ENCODE results near the gene TMEM184B. TPM values are rescaled to one million over a fixed set of nuclear protein-coding genes. Genes with fewer than 3 reads are reported as not detected.

TMEM184B gene
- total and polyA plus RNA-seq, 2 experiments from 2014 or later: 42.2 to 95.1 TPM

- TF ChIP-seq ETS1 (IDR thresholded peaks at IDR 0.05) (no peak), REST (IDR thresholded peaks at IDR 0.05; ENCODE audit: unreplicated experiment) (no peak), ZNF331 (CRISPR knock-in tag; IDR thresholded peaks at IDR 0.05; ENCODE audit: low read depth) (no peak), STAT1 (IDR thresholded peaks at IDR 0.05; ENCODE audit: unreplicated experiment) (no peak), JUNB (IDR thresholded peaks at IDR 0.05; ENCODE audit: unreplicated experiment) (no peak), POLR2AphosphoS5 (IDR thresholded peaks at IDR 0.05; ENCODE audit: low read depth) (no peak), CTCF (conservative IDR thresholded peaks at IDR 0.05; ENCODE audit: low read depth in 2 of 2) (no peak), ZNF114 (CRISPR knock-in tag; IDR thresholded peaks at IDR 0.05) (no peak), EZH2phosphoT487 (IDR thresholded peaks at IDR 0.05; ENCODE audit: unreplicated experiment) (no peak)
These were observed 42.4 kb upstream of the TMEM184B start (continued) for GRCh38 chr22:38314933-38315822.

- Mint-ChIP-seq H3K27me3 (ENCODE audit: insufficient read depth, low read depth, poor library complexity) (peaks cover 27% of the 10 kb centered on the region), H3K4me1 (peaks cover 74% of the 10 kb centered on the region), H3K4me3 (peak overlapping the region; percentile 95), H3K36me3 (ENCODE audit: low read depth) (peaks cover 41% of the 10 kb centered on the region), H3K9me3 (peaks cover 5% of the 10 kb centered on the region; the same call in 2 of the 3 replicates), H3K27ac (peak overlapping the region; percentile 83)
- peak overlapping the region; percentile 96 for H3K4me3 ChIP-seq
- peaks cover 91% of the 10 kb centered on the region for H3K79me2 ChIP-seq (replicated peaks; ENCODE audit: insufficient read depth)
- peak overlapping the region; percentile 100 for H3K4me2 ChIP-seq
- no peaks in the 10 kb centered on the region for H3K27me3 ChIP-seq (ENCODE audit: insufficient read depth)
- H3F3A ChIP-seq (replicated peaks; ENCODE audit: low read depth): peaks cover 41% of the 10 kb centered on the region
- peak overlapping the region; percentile 85 for H3K27ac ChIP-seq (ENCODE audit: low read depth)
- no peaks in the 10 kb centered on the region for H3K9me2 ChIP-seq (ENCODE audit: insufficient read depth)
- peaks cover 71% of the 10 kb centered on the region for H4K20me1 ChIP-seq (replicated peaks; ENCODE audit: insufficient read depth)
- peaks cover 29% of the 10 kb centered on the region for H3K36me3 ChIP-seq (ENCODE audit: insufficient read depth)
- ATAC-seq: peak; percentile 1; the same call in 1 of the 3 replicates
- DNase-seq (ENCODE audit: low spot score): peak; percentile 35
- H3K4me1 ChIP-seq (ENCODE audit: insufficient read depth): peaks cover 76% of the 10 kb centered on the region
- no peak overlapping the region for H2AFZ ChIP-seq
- TF ChIP-seq EZH2phosphoT487 (IDR thresholded peaks at IDR 0.05; ENCODE audit: unreplicated experiment) (no peak), ETS1 (IDR thresholded peaks at IDR 0.05) (no peak), NANOG (IDR thresholded peaks at IDR 0.05; ENCODE audit: borderline replicate concordance) (no peak), STAT1 (IDR thresholded peaks at IDR 0.05; ENCODE audit: unreplicated experiment) (no peak), JUNB (IDR thresholded peaks at IDR 0.05; ENCODE audit: unreplicated experiment) (no peak), POLR2AphosphoS5 (IDR thresholded peaks at IDR 0.05; ENCODE audit: low read depth) (no peak), REST (IDR thresholded peaks at IDR 0.05; ENCODE audit: unreplicated experiment) (no peak), EZH2 (IDR thresholded peaks at IDR 0.05; ENCODE audit: low read depth, unreplicated experiment) (no peak)
These were observed 41.5 kb upstream of the TMEM184B start for GRCh38 chr22:38314051-38314932.

Data from GM23338 (cell line).